ENCODE results near the gene COL19A1. TPM values are rescaled to one million over a fixed set of nuclear protein-coding genes. Genes with fewer than 3 reads are reported as not detected.

Gene COL19A1
- total RNA-seq, 2 donors from 2014 or later: 0.14 to 0.45 TPM

- Histone ChIP-seq H3K9me3 (no peaks in the 10 kb centered on the region), H3K36me3 (no peaks in the 10 kb centered on the region), H3K27me3 (replicated peaks; ENCODE audit: insufficient read depth) (no peaks in the 10 kb centered on the region), H3K27ac (no peak overlapping the region), H3K4me3 (no peak overlapping the region), H3K4me1 (replicated peaks) (no peaks in the 10 kb centered on the region)
- DNase-seq (ENCODE audit: low spot score): no peak
- intact Hi-C loops (cut with DNase I): no loop called here
- no peak for TF ChIP-seq CTCF (IDR thresholded peaks at IDR 0.05)
- 48% methylated on average over 2 of the region's 2 CpGs for WGBS
Measured at GRCh38 chr6:69942485-69942884, 76.1 kb downstream of the COL19A1 start.

GRCh38 chr6:69945192-69945591 lies 78.8 kb downstream of the COL19A1 start:
- Histone ChIP-seq H3K9me3 (no peaks in the 10 kb centered on the region), H3K27me3 (replicated peaks; ENCODE audit: insufficient read depth) (no peaks in the 10 kb centered on the region), H3K36me3 (no peaks in the 10 kb centered on the region), H3K4me3 (no peak overlapping the region), H3K27ac (no peak overlapping the region), H3K4me1 (replicated peaks) (no peaks in the 10 kb centered on the region)
- TF ChIP-seq POLR2A (IDR thresholded peaks at IDR 0.05): no peak
- no peak for TF ChIP-seq POLR2AphosphoS5 (IDR thresholded peaks at IDR 0.05)
- no peak for TF ChIP-seq CTCF (IDR thresholded peaks at IDR 0.05)
- intact Hi-C loops (cut with DNase I): no loop called here
- 86% methylated on average over 1 of the region's 1 CpG for WGBS
- no peak for DNase-seq (ENCODE audit: low spot score)

- no peak overlapping the region for H3K27ac ChIP-seq
- WGBS: 80% methylated on average over 1 of the region's 1 CpG
- H3K9me3 ChIP-seq: no peaks in the 10 kb centered on the region
- DNase-seq (ENCODE audit: low spot score): no peak
- no peaks in the 10 kb centered on the region for H3K4me1 ChIP-seq (replicated peaks)
- H3K4me3 ChIP-seq: no peak overlapping the region
- intact Hi-C loops (cut with DNase I): no loop called here
- H3K27me3 ChIP-seq (replicated peaks; ENCODE audit: insufficient read depth): no peaks in the 10 kb centered on the region
- H3K36me3 ChIP-seq: no peaks in the 10 kb centered on the region
- TF ChIP-seq CTCF (IDR thresholded peaks at IDR 0.05) (no peak), POLR2A (IDR thresholded peaks at IDR 0.05) (no peak), POLR2AphosphoS5 (IDR thresholded peaks at IDR 0.05) (no peak)
Measured at GRCh38 chr6:69948479-69949114, 82.2 kb downstream of the COL19A1 start.

DNA sequence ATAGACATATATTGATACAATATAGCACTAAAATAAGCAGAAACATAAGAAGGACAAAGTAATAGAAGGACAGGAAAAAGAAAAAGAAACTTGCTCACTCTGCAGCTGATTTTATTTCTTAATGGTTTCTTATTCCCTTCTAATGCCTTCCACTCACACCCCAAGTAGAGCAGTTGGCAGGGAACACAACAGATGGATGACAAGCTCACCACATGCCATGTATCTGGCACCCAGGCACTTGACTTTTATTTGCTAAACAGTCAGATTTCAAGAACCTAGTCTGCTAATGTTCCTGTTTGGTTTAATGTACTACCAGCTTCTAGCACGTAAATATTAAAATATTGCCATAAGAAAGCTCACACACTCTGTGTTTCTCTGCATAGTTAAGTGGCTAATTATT lies 87.1 kb downstream of the COL19A1 start:
- intact Hi-C loops (cut with DNase I): no loop called here
- no peak overlapping the region for H3K27ac ChIP-seq
- H3K27me3 ChIP-seq (replicated peaks; ENCODE audit: insufficient read depth): no peaks in the 10 kb centered on the region
- no peaks in the 10 kb centered on the region for H3K4me1 ChIP-seq (replicated peaks)
- H3K4me3 ChIP-seq: no peak overlapping the region
- TF ChIP-seq CTCF (IDR thresholded peaks at IDR 0.05) (no peak), POLR2AphosphoS5 (IDR thresholded peaks at IDR 0.05) (no peak), POLR2A (IDR thresholded peaks at IDR 0.05) (no peak)
- H3K36me3 ChIP-seq: no peaks in the 10 kb centered on the region
- WGBS: 59% methylated on average over 1 of the region's 1 CpG
- no peaks in the 10 kb centered on the region for H3K9me3 ChIP-seq
- no peak for DNase-seq (ENCODE audit: low spot score)

GRCh38 chr6:69954733-69955132 lies 88.4 kb downstream of the COL19A1 start:
- no peak for DNase-seq (ENCODE audit: low spot score)
- no peak overlapping the region for H3K27ac ChIP-seq
- H3K36me3 ChIP-seq: no peaks in the 10 kb centered on the region
- H3K9me3 ChIP-seq: no peaks in the 10 kb centered on the region
- 67% methylated on average over 1 of the region's 1 CpG for WGBS
- TF ChIP-seq POLR2A (IDR thresholded peaks at IDR 0.05): no peak
- TF ChIP-seq CTCF (IDR thresholded peaks at IDR 0.05): no peak
- no peak for TF ChIP-seq POLR2AphosphoS5 (IDR thresholded peaks at IDR 0.05)
- H3K27me3 ChIP-seq (replicated peaks; ENCODE audit: insufficient read depth): no peaks in the 10 kb centered on the region
- no peak overlapping the region for H3K4me3 ChIP-seq
- intact Hi-C loops (cut with DNase I): no loop called here
- H3K4me1 ChIP-seq (replicated peaks): no peaks in the 10 kb centered on the region

Data from prostate gland (tissue), 2 donors.